ENCODE results near the gene SEMA4B. TPM values are rescaled to one million over a fixed set of nuclear protein-coding genes. Genes with fewer than 3 reads are reported as not detected.

Gene SEMA4B
- total and polyA plus RNA-seq, 2 donors (not counting 1 experiment from before 2014, with no cell fraction given), result 285 to 336 TPM

- Mint-ChIP-seq H3K4me3 (no peak overlapping the region), H3K9me3 (ENCODE audit: insufficient read depth) (no peaks in the 10 kb centered on the region), H3K27me3 (no peaks in the 10 kb centered on the region), H3K4me1 (peaks cover 19% of the 10 kb centered on the region), H3K27ac (no peak overlapping the region)
- H3K4me1 ChIP-seq (ENCODE audit: control insufficient read depth in 2 of 2, insufficient read depth in 2 of 2, low read length in 2 of 2), result peaks cover 16 to 20% of the 10 kb centered on the region in 2 donors
- DNase-seq (no peak), ATAC-seq (ENCODE audit: low read depth) (no peak)
- 94% methylated on average over 19 of the region's 25 CpGs for WGBS (ENCODE audit: insufficient coverage)
- no peaks in the 10 kb centered on the region for H3K79me2 ChIP-seq (ENCODE audit: control insufficient read depth, insufficient read depth, low read length)
- H3K27ac ChIP-seq (ENCODE audit: low read length in 2 of 2), result no peak overlapping the region
- H3K4me3 ChIP-seq (ENCODE audit: control extremely low read depth in 1 of 5, extremely low read depth in 1 of 5, insufficient read depth in 1 of 5, low read depth in 2 of 5, low read length in 4 of 5), result no peak overlapping the region
- no peak for TF ChIP-seq EZH2 (IDR thresholded peaks at IDR 0.05; ENCODE audit: borderline replicate concordance, insufficient read depth, low read depth, low read length, poor library complexity, severe bottlenecking)
- no peak for TF ChIP-seq CTCF (IDR thresholded peaks at IDR 0.05)
- H3K9me3 ChIP-seq (ENCODE audit: control extremely low read depth in 1 of 3, control insufficient read depth in 2 of 3, insufficient read depth in 1 of 3, low read length in 2 of 3), result peaks cover 0 to 3% (median 0%) of the 10 kb centered on the region in 3 donors
- H3K9ac ChIP-seq (ENCODE audit: low read length), result no peak overlapping the region
- H3K4me2 ChIP-seq (replicated peaks; ENCODE audit: low read depth, low read length, poor library complexity, severe bottlenecking), result no peak overlapping the region
- no peaks in the 10 kb centered on the region for H3K27me3 ChIP-seq (replicated peaks in 1 of 4; ENCODE audit: control extremely low read depth in 1 of 4, control insufficient read depth in 3 of 4, insufficient read depth in 4 of 4, low read length in 3 of 4)
- ChIA-PET POLR2A (interaction anchor here (0.7 kb wide), 1 partner anchor 31 kb away, joined by 4 read pairs; no protein-coding TSS in a partner anchor), CTCF (interaction anchor here (0.7 to 2.6 kb wide), 3 partner anchors 12 to 114 kb away, joined by 3 to 11 read pairs (median 3); partner anchors contain the start of gene TTLL13)
- intact Hi-C loops (cut with micrococcal nuclease), result no loop called here
- H4K20me1 ChIP-seq (ENCODE audit: control insufficient read depth, insufficient read depth, low read length, poor library complexity, severe bottlenecking), result no peaks in the 10 kb centered on the region
- H2AFZ ChIP-seq (ENCODE audit: insufficient read depth, low read depth, low read length, poor library complexity, severe bottlenecking), result no peak overlapping the region
- no peaks in the 10 kb centered on the region for H3K36me3 ChIP-seq (replicated peaks in 1 of 2; ENCODE audit: control extremely low read depth in 1 of 2, control insufficient read depth in 1 of 2, extremely low read depth in 1 of 2, insufficient read depth in 2 of 2, low read length in 1 of 2)
Observed at GRCh38 chr15:90174140-90174875, 26.8 kb upstream of the SEMA4B start.

- Mint-ChIP-seq H3K27me3 (no peaks in the 10 kb centered on the region), H3K27ac (no peak overlapping the region), H3K4me3 (no peak overlapping the region), H3K4me1 (peaks cover 41% of the 10 kb centered on the region), H3K9me3 (ENCODE audit: insufficient read depth) (no peaks in the 10 kb centered on the region)
- H3K9me3 ChIP-seq (ENCODE audit: control extremely low read depth in 1 of 3, control insufficient read depth in 2 of 3, insufficient read depth in 1 of 3, low read length in 2 of 3), result peaks cover 0 to 3% (median 0%) of the 10 kb centered on the region in 3 donors
- no peak for DNase-seq
- peaks cover 23 to 30% of the 10 kb centered on the region in 2 donors for H3K4me1 ChIP-seq (ENCODE audit: control insufficient read depth in 2 of 2, insufficient read depth in 2 of 2, low read length in 2 of 2)
- no peak overlapping the region for H3K4me3 ChIP-seq (ENCODE audit: control extremely low read depth in 1 of 5, extremely low read depth in 1 of 5, insufficient read depth in 1 of 5, low read depth in 2 of 5, low read length in 4 of 5)
- intact Hi-C loops (cut with micrococcal nuclease), result no loop called here
- H3K79me2 ChIP-seq (ENCODE audit: control insufficient read depth, insufficient read depth, low read length), result no peaks in the 10 kb centered on the region
- ChIA-PET POLR2A (interaction anchor here (0.7 kb wide), 1 partner anchor 15 kb away, joined by 3 read pairs; no protein-coding TSS in a partner anchor), CTCF (interaction anchor here (4.2 to 5.2 kb wide), 2 partner anchors 14 to 42 kb away, joined by 15 to 24 read pairs; no protein-coding TSS in a partner anchor)
- no peaks in the 10 kb centered on the region for H3K27me3 ChIP-seq (replicated peaks in 1 of 4; ENCODE audit: control extremely low read depth in 1 of 4, control insufficient read depth in 3 of 4, insufficient read depth in 4 of 4, low read length in 3 of 4)
- TF ChIP-seq CTCF (IDR thresholded peaks at IDR 0.05) (no peak), EZH2 (IDR thresholded peaks at IDR 0.05; ENCODE audit: borderline replicate concordance, insufficient read depth, low read depth, low read length, poor library complexity, severe bottlenecking) (no peak)
- H3K27ac ChIP-seq (ENCODE audit: low read length in 2 of 2), result no peak overlapping the region
- ATAC-seq (ENCODE audit: low read depth), result no peak
- 100% methylated on average over 8 of the region's 9 CpGs for WGBS (ENCODE audit: insufficient coverage)
- no peak overlapping the region for H2AFZ ChIP-seq (ENCODE audit: insufficient read depth, low read depth, low read length, poor library complexity, severe bottlenecking)
- H3K36me3 ChIP-seq (replicated peaks in 1 of 2; ENCODE audit: control extremely low read depth in 1 of 2, control insufficient read depth in 1 of 2, extremely low read depth in 1 of 2, insufficient read depth in 2 of 2, low read length in 1 of 2), result no peaks in the 10 kb centered on the region
- H4K20me1 ChIP-seq (ENCODE audit: control insufficient read depth, insufficient read depth, low read length, poor library complexity, severe bottlenecking), result no peaks in the 10 kb centered on the region
- H3K4me2 ChIP-seq (replicated peaks; ENCODE audit: low read depth, low read length, poor library complexity, severe bottlenecking), result no peak overlapping the region
- no peak overlapping the region for H3K9ac ChIP-seq (ENCODE audit: low read length)
Observed at GRCh38 chr15:90177012-90177411, 24.1 kb upstream of the SEMA4B start.
